ENCODE data around the gene GSTM4. TPM values are rescaled to one million over a fixed set of nuclear protein-coding genes. Genes with fewer than 3 reads are reported as not detected.

The GSTM4 gene
- total RNA-seq, 1 experiment from 2014 or later, result 24.6 TPM

DNA sequence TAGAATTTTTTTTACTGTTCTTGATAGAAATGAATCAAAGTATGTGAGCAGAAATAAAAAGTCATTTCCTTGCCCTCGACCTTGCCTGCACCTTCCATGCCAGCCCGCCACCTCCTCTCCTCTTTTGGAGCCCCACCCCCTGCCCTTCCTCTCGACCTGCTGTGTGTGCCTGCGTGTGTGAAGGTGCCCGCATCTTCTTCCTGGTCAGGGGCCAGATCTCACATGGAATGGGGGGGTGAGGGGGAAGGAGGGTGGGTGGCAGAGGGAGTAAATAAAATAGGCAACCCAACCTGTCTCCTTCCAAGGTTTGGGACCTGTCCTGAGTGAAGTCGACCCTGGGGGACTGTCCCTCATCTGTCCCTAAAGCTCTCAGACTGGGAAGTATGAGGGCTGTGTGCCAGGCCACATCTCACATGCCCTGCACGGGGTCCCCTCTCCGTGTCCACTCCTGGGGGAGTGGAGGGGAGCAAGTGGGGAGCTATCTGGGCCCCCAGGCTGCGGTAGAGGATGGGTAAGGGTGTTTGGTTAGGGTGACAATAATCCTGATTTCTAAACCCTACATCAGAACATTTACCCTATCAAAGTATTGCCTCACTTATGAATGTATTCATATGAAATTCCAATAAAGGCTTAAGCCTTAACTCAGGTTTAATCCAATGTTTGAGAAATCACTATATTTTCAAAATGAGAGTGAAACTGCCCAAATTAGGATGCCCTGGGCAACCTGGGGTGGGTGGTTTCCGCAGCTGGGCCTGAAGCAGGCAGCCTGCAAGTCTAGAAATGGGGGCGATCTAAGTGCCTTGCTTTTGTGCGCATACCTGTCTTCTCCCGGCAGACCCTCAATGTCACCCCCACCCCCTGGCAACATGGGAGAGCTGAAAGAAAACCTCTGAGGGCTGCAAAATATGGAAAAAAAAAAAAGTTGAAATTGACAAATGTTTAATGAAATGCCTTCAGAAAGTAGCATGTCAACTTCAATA lies 20.8 kb upstream of the GSTM4 start:
- Histone ChIP-seq H3K4ac (ENCODE audit: low read depth, low read length) (no peak overlapping the region), H3K14ac (ENCODE audit: insufficient read depth, low read length) (no peak overlapping the region), H3K4me1 (ENCODE audit: insufficient read depth, low read length) (peaks cover 7% of the 10 kb centered on the region; the same call in 1 of the 2 replicates), H3K27me3 (ENCODE audit: insufficient read depth, low read length) (no peaks in the 10 kb centered on the region), H2AFZ (ENCODE audit: low read length) (no peak overlapping the region), H2BK15ac (ENCODE audit: low read depth, low read length) (no peak overlapping the region), H2AK5ac (ENCODE audit: insufficient read length, low read length) (no peak overlapping the region), H4K20me1 (ENCODE audit: control insufficient read depth, insufficient read depth, insufficient read length) (no peaks in the 10 kb centered on the region), H3K27ac (ENCODE audit: insufficient read length, low read depth, low read length) (no peak overlapping the region), H3K23me2 (ENCODE audit: insufficient read length, low read depth, low read length, poor library complexity, severe bottlenecking) (no peaks in the 10 kb centered on the region), H3K9me3 (ENCODE audit: control insufficient read depth, low read depth, low read length) (no peaks in the 10 kb centered on the region), H4K91ac (ENCODE audit: insufficient read length, low read depth, low read length) (no peak overlapping the region), H2BK20ac (ENCODE audit: low read depth, low read length, poor library complexity, severe bottlenecking) (no peak overlapping the region), H2BK12ac (ENCODE audit: insufficient read length, low read depth, low read length) (no peak overlapping the region), H3K9ac (ENCODE audit: extremely low read depth, insufficient read length, low read length) (no peak overlapping the region), H3K79me2 (ENCODE audit: insufficient read depth, low read length) (no peaks in the 10 kb centered on the region), H3K79me1 (ENCODE audit: insufficient read depth, low read depth, low read length, poor library complexity, severe bottlenecking) (no peaks in the 10 kb centered on the region), H3T11ph (ENCODE audit: low read length) (no peak overlapping the region), H2BK5ac (ENCODE audit: insufficient read length, low read length) (no peak overlapping the region), H3K18ac (ENCODE audit: insufficient read length, low read depth, low read length) (no peak overlapping the region), H4K5ac (ENCODE audit: insufficient read length, low read depth, low read length) (no peak overlapping the region), H3K56ac (ENCODE audit: insufficient read length, low read depth, low read length) (no peak overlapping the region), H2BK120ac (ENCODE audit: low read depth, low read length, poor library complexity, severe bottlenecking) (no peak overlapping the region), H4K8ac (replicated peaks; ENCODE audit: insufficient read length, low read depth, low read length) (no peak overlapping the region), H3K4me2 (ENCODE audit: insufficient read depth, insufficient read length, low read length) (no peak overlapping the region), H3K23ac (ENCODE audit: insufficient read length, low read depth, low read length) (no peak overlapping the region)
- no CpG with 5 or more reads among the region's 13 CpGs for WGBS (ENCODE audit: extremely low coverage, insufficient read length, low lambda C conversion rate)
- DNase-seq, result peak; percentile 24
- Mint-ChIP-seq H3K27ac (no peak overlapping the region; a peak in 1 of 7 replicates), H3K9me3 (no peaks in the 10 kb centered on the region), H3K36me3 (ENCODE audit: insufficient read depth in 1 of 3, low read depth in 3 of 3) (peaks cover 6 to 10% (median 9%) of the 10 kb centered on the region in 3 experiments; a peak in 6 of 7 replicates), H3K4me3 (no peak overlapping the region), H3K27me3 (ENCODE audit: low read depth) (no peaks in the 10 kb centered on the region; the same call in 1 of the 2 replicates), H3K4me1 (peaks cover 21 to 37% of the 10 kb centered on the region in 2 experiments)
- TF ChIP-seq, protein P1, sequence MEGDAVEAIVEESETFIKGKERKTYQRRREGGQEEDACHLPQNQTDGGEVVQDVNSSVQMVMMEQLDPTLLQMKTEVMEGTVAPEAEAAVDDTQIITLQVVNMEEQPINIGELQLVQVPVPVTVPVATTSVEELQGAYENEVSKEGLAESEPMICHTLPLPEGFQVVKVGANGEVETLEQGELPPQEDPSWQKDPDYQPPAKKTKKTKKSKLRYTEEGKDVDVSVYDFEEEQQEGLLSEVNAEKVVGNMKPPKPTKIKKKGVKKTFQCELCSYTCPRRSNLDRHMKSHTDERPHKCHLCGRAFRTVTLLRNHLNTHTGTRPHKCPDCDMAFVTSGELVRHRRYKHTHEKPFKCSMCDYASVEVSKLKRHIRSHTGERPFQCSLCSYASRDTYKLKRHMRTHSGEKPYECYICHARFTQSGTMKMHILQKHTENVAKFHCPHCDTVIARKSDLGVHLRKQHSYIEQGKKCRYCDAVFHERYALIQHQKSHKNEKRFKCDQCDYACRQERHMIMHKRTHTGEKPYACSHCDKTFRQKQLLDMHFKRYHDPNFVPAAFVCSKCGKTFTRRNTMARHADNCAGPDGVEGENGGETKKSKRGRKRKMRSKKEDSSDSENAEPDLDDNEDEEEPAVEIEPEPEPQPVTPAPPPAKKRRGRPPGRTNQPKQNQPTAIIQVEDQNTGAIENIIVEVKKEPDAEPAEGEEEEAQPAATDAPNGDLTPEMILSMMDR (conservative IDR thresholded peaks at IDR 0.05), result no peak

All from H9 (cell line).